Measurements from ENCODE around the gene PLA2G12A. TPM values are rescaled to one million over a fixed set of nuclear protein-coding genes. Genes with fewer than 3 reads are reported as not detected.

The PLA2G12A gene
- total RNA-seq, 2 experiments from 2014 or later, result 9.6 to 10.5 TPM

- Histone ChIP-seq H3K4me3 (ENCODE audit: low read length) (no peak overlapping the region), H3K9me3 (ENCODE audit: control insufficient read depth in 1 of 2, insufficient read depth in 1 of 2, low read length in 2 of 2) (no peaks in the 10 kb centered on the region), H3K27ac (ENCODE audit: low read depth in 1 of 2, low read length in 2 of 2) (no peak overlapping the region), H3K4me1 (ENCODE audit: insufficient read depth, low read length) (no peaks in the 10 kb centered on the region), H3K36me3 (ENCODE audit: insufficient read depth, low read length) (no peaks in the 10 kb centered on the region), H3K27me3 (ENCODE audit: control insufficient read depth in 1 of 2, insufficient read depth in 2 of 2, low read length in 2 of 2) (no peaks in the 10 kb centered on the region)
- no peaks in the 10 kb centered on the region for H3K4me1 Mint-ChIP-seq (ENCODE audit: low read depth)
- H3K27ac Mint-ChIP-seq, result no peak overlapping the region
- TF ChIP-seq CTCF (IDR thresholded peaks at IDR 0.05), result no peak
- intact Hi-C loops (cut with DNase I, micrococcal nuclease), result loop anchor here in 1 of 2 experiments (10.0 kb wide), 1 partner anchor 1091 kb away; no protein-coding TSS in a partner anchor
- POLR2A ChIA-PET, result interaction anchor here (1.6 kb wide), 1 partner anchor 11 kb away, joined by 3 read pairs; no protein-coding TSS in a partner anchor
- ATAC-seq (ENCODE audit: poor library complexity) (no peak), DNase-seq (no peak)
- H3K27me3 Mint-ChIP-seq, result no peaks in the 10 kb centered on the region
- H3K9me3 Mint-ChIP-seq, result no peaks in the 10 kb centered on the region
- CTCF ChIA-PET, result no interaction called here
- H3K36me3 Mint-ChIP-seq (ENCODE audit: low read depth), result no peaks in the 10 kb centered on the region
- H3K4me3 Mint-ChIP-seq, result no peak overlapping the region
Observed at GRCh38 chr4:109735566-109736365, 5.9 kb upstream of the PLA2G12A start.

GRCh38 chr4:109733728-109734127, 3.9 kb upstream of the PLA2G12A start:
- peaks cover 13% of the 10 kb centered on the region for H3K4me1 Mint-ChIP-seq (ENCODE audit: low read depth)
- H3K4me3 Mint-ChIP-seq, result no peak overlapping the region
- H3K9me3 ChIP-seq (ENCODE audit: control insufficient read depth in 1 of 2, insufficient read depth in 1 of 2, low read length in 2 of 2), result no peaks in the 10 kb centered on the region
- H3K36me3 ChIP-seq (ENCODE audit: insufficient read depth, low read length), result no peaks in the 10 kb centered on the region
- no peaks in the 10 kb centered on the region for H3K27me3 ChIP-seq (ENCODE audit: control insufficient read depth in 1 of 2, insufficient read depth in 2 of 2, low read length in 2 of 2)
- no peaks in the 10 kb centered on the region for H3K9me3 Mint-ChIP-seq
- no peak overlapping the region for H3K27ac ChIP-seq (ENCODE audit: low read depth in 1 of 2, low read length in 2 of 2)
- no peaks in the 10 kb centered on the region for H3K27me3 Mint-ChIP-seq
- intact Hi-C loops (cut with DNase I, micrococcal nuclease), result loop anchor here in 1 of 2 experiments (2.0 to 10.0 kb wide), 2 partner anchors 301 to 1089 kb away; partner anchors contain the start of gene SEC24B
- CTCF ChIA-PET, result no interaction called here
- POLR2A ChIA-PET, result no interaction called here
- DNase-seq, result no peak
- no peak for ATAC-seq (ENCODE audit: poor library complexity)
- no peak overlapping the region for H3K4me3 ChIP-seq (ENCODE audit: low read length)
- H3K4me1 ChIP-seq (ENCODE audit: insufficient read depth, low read length), result peaks cover 14% of the 10 kb centered on the region
- no peak overlapping the region for H3K27ac Mint-ChIP-seq
- TF ChIP-seq CTCF (IDR thresholded peaks at IDR 0.05), result no peak
- no peaks in the 10 kb centered on the region for H3K36me3 Mint-ChIP-seq (ENCODE audit: low read depth)

- no peaks in the 10 kb centered on the region for H3K27me3 Mint-ChIP-seq
- ATAC-seq (ENCODE audit: poor library complexity), result no peak
- intact Hi-C loops (cut with DNase I, micrococcal nuclease), result loop anchor here in 1 of 2 experiments (1.0 to 10.0 kb wide), 2 partner anchors 84 to 1086 kb away; partner anchors contain the start of gene GAR1
- peak overlapping the region; percentile 82 for H3K4me3 Mint-ChIP-seq
- Histone ChIP-seq H3K27ac (ENCODE audit: low read depth in 1 of 2, low read length in 2 of 2) (peak overlapping the region; percentile 10 to 38), H3K4me3 (ENCODE audit: low read length) (peak overlapping the region; percentile 93), H3K36me3 (ENCODE audit: insufficient read depth, low read length) (no peaks in the 10 kb centered on the region), H3K27me3 (ENCODE audit: control insufficient read depth in 1 of 2, insufficient read depth in 2 of 2, low read length in 2 of 2) (no peaks in the 10 kb centered on the region), H3K4me1 (ENCODE audit: insufficient read depth, low read length) (peaks cover 16% of the 10 kb centered on the region), H3K9me3 (ENCODE audit: control insufficient read depth in 1 of 2, insufficient read depth in 1 of 2, low read length in 2 of 2) (no peaks in the 10 kb centered on the region)
- H3K9me3 Mint-ChIP-seq, result no peaks in the 10 kb centered on the region
- ChIA-PET POLR2A (interaction anchor here (0.6 to 2.1 kb wide), 12 partner anchors 20 to 1121 kb away, joined by 3 to 9 read pairs (median 4); partner anchors contain the start of genes CASP6, MCUB, RPL34 and SEC24B), CTCF (interaction anchor here (2.6 to 3.2 kb wide), 2 partner anchors 28 to 298 kb away, joined by 10 to 13 read pairs; partner anchors contain the start of genes CASP6 and SEC24B)
- H3K36me3 Mint-ChIP-seq (ENCODE audit: low read depth), result peaks cover 13% of the 10 kb centered on the region
- no peak for TF ChIP-seq CTCF (IDR thresholded peaks at IDR 0.05)
- DNase-seq, result no peak
- H3K27ac Mint-ChIP-seq, result peak overlapping the region; percentile 89
- H3K4me1 Mint-ChIP-seq (ENCODE audit: low read depth), result peaks cover 32% of the 10 kb centered on the region
Observed at GRCh38 chr4:109730619-109731545, 1.0 kb upstream of the PLA2G12A start.

Data from CD4-positive, alpha-beta T cell (primary cell).